Skin epidermis (tissue), 12 donors: ENCODE measurements around the gene PDHA2.
"Not testable (repeated sequence)": the region's sequence is repeated elsewhere in the genome, so short reads cannot be mapped to it uniquely, and the experiment has no call there.

Experiments
- H3K27ac ChIP-seq, 21 experiments: fragments of 200-600 bp; sonication (generic) in 11 of 21; one replicate each; pipeline ENCODE4 v1.5.0; 2020; ENCODE audit warnings: mild to moderate bottlenecking in 3 of 21, inconsistent platforms in 2 of 21, moderate library complexity in 2 of 21
- H3K4me3 ChIP-seq, 7 experiments: fragments of 200-600 bp; sonication (generic) in 2 of 7; one replicate each; pipeline ENCODE4 v1.5.0; 2020; ENCODE audit warnings: inconsistent platforms in 2 of 7, mild to moderate bottlenecking in 2 of 7, moderate library complexity in 1 of 7

Gene PDHA2

GRCh38 chr4:95839891-95840290, at the start of gene PDHA2:
TSS of gene PDHA2 (plus strand) at chr4:95840093. CDS start at chr4:95840151, 58 bp downstream.
- Histone ChIP-seq H3K4me3 (no peak within 1 kb of the TSS), H3K27ac (no peak within 1 kb of the TSS)

GRCh38 chr4:95798003-95798402, 41.9 kb upstream of the PDHA2 start:
- no peak overlapping the region for H3K4me3 ChIP-seq
- no peak overlapping the region for H3K27ac ChIP-seq

- H3K4me3 ChIP-seq: no peak overlapping the region
- H3K27ac ChIP-seq: no peak overlapping the region
Measured at GRCh38 chr4:95798727-95799126, 41.2 kb upstream of the PDHA2 start.

DNA sequence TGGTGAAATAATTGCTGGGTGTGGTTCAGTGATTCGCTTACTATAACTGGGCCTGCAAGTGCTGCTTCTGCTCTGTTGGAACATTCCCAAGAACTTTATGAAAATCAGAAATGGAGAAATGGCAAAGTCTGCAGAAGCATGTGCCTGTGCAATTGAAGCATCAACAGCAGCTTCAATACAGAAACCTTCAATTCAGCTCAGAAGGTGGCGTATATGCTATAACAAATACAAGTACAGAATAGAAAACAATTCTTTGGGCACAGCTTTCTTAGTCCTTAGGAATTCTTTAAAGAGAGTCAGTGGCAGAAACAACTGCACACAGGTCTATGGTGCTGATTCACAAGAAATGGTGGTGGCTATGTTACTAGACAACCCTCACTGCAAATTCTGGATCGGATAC, 18.0 kb upstream of the PDHA2 start:
- Histone ChIP-seq H3K4me3 (no peak overlapping the region), H3K27ac (no peak overlapping the region)

- Histone ChIP-seq H3K27ac (no peak overlapping the region), H3K4me3 (no peak overlapping the region)
Measured at GRCh38 chr4:95825546-95825945, 14.3 kb upstream of the PDHA2 start.

GRCh38 chr4:95830651-95831050, 9.2 kb upstream of the PDHA2 start:
- Histone ChIP-seq H3K4me3 (no peak overlapping the region), H3K27ac (no peak overlapping the region)

GRCh38 chr4:95831166-95831565, 8.7 kb upstream of the PDHA2 start:
- H3K4me3 ChIP-seq: no peak overlapping the region
- H3K27ac ChIP-seq: no peak overlapping the region

GRCh38 chr4:95833711-95834194, 6.1 kb upstream of the PDHA2 start:
- Histone ChIP-seq H3K27ac (no peak overlapping the region), H3K4me3 (no peak overlapping the region)

DNA sequence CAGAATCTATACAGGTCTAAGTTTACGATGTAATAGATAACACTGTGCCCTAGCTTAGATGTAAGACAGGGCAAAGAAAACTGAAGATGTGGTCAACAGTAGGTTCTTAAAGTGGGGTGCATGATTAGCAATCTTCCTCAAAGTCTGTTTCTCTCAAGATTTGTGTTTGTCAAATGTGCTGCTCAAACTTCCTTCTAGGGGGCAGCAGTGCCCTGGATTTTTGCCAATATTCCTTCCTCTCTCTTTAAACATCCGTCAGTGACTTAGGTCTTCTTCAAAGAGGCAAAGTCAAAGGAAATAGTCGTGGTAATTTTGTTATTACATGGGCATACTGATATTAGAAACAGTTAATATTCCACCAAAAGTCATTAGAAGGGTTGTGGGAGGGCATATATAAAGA, 4.2 kb upstream of the PDHA2 start:
- no peak overlapping the region for H3K4me3 ChIP-seq

GRCh38 chr4:95838192-95838591, 1.7 kb upstream of the PDHA2 start:
- H3K4me3 ChIP-seq: no peak overlapping the region
- no peak overlapping the region for H3K27ac ChIP-seq

More for the DNA sequence above, 4.2 kb upstream of the PDHA2 start:
- no peak overlapping the region for H3K27ac ChIP-seq

- no peak overlapping the region for H3K4me3 ChIP-seq
- no peak overlapping the region for H3K27ac ChIP-seq
Measured at GRCh38 chr4:95847908-95848460, 8.1 kb downstream of the PDHA2 start.

DNA sequence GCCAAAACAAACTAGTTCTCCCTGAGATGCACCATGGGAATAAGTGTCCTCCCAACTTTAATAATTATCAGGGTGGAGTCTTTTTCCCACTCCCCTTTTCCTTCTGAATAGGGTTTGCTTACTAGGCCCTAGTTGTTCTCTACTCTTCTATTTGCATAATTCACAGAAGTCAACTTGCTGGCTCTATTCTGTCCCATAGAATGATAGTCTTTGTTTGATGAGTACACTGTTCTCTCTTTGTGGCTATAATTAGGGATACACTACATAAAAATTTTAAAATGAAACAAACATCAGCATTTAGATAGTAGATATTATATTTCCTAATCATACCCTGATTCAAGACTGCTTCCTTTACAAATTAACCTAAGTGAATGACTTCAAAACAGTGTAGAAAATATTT, 10.3 kb downstream of the PDHA2 start:
- H3K4me3 ChIP-seq: no peak overlapping the region

GRCh38 chr4:95857761-95858160, 17.9 kb downstream of the PDHA2 start:
- H3K4me3 ChIP-seq: no peak overlapping the region

More for the DNA sequence above, 10.3 kb downstream of the PDHA2 start:
- no peak overlapping the region for H3K27ac ChIP-seq

DNA sequence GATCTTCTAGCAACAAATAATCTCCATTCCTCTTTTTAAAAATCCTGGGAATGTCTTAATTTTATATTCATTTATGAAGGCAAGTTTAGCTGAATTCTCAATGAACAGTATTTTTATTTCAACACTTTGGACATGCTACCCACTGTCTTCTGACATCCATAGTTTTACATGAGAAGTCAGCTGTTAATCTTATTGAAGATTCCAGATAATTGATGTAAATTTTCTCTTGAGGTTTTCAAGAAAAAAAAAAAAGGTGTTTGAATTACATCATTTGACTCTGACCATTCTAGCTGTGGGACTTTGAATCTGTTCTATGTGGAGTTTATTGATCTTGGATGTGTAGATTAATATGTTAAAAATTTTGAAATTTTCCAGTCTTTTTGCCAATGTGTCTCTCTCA, 28.0 kb downstream of the PDHA2 start:
- H3K27ac ChIP-seq: no peak overlapping the region
- H3K4me3 ChIP-seq: no peak overlapping the region

More at GRCh38 chr4:95857761-95858160, 17.9 kb downstream of the PDHA2 start:
- H3K27ac ChIP-seq: no peak overlapping the region

- H3K4me3 ChIP-seq, H3K27ac ChIP-seq: not testable (repeated sequence)
Measured at GRCh38 chr4:95869414-95869813, 29.5 kb downstream of the PDHA2 start.

GRCh38 chr4:95869961-95870500, 30.1 kb downstream of the PDHA2 start:
- no peak overlapping the region for H3K27ac ChIP-seq
- H3K4me3 ChIP-seq: no peak overlapping the region

DNA sequence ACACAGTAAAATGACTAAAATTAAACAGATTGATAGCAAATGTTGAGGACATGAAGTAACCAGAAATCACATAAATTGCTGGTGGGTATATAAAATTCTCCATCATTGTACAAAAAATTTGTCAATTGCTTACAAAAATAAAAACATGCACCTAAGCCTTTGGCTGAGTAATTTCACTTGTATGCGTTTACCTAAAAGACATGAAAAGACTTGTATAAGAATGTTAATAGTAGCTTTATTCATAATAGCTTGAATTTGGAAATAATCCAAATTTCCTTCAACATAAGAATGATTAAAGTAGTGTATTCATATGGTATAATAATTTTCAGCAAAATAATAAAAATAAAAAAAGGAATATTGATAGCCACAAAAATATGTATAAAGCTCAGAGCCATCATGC, 37.7 kb downstream of the PDHA2 start:
- no peak overlapping the region for H3K4me3 ChIP-seq
- no peak overlapping the region for H3K27ac ChIP-seq

- H3K27ac ChIP-seq: no peak overlapping the region
- no peak overlapping the region for H3K4me3 ChIP-seq
Measured at GRCh38 chr4:95887551-95887950, 47.7 kb downstream of the PDHA2 start.

GRCh38 chr4:95889662-95890061, 49.8 kb downstream of the PDHA2 start:
- Histone ChIP-seq H3K4me3 (no peak overlapping the region), H3K27ac (no peak overlapping the region)
